ENCODE measurements around the gene C1orf232. TPM values are rescaled to one million over a fixed set of nuclear protein-coding genes. Genes with fewer than 3 reads are reported as not detected.

Gene C1orf232
- total RNA-seq, 1 donor from 2014 or later, result not detected

- no peaks in the 10 kb centered on the region for H3K36me3 Mint-ChIP-seq (ENCODE audit: low read depth, unreplicated experiment)
- no peak for TF ChIP-seq CTCF (IDR thresholded peaks at IDR 0.05; ENCODE audit: unreplicated experiment)
- no peak for DNase-seq (ENCODE audit: low spot score)
- H3K4me1 Mint-ChIP-seq (ENCODE audit: unreplicated experiment), result peaks cover 5% of the 10 kb centered on the region
- H3K4me3 Mint-ChIP-seq (ENCODE audit: unreplicated experiment), result peak within 1 kb of the TSS; percentile 89
- H3K27ac Mint-ChIP-seq (ENCODE audit: unreplicated experiment), result no peak within 1 kb of the TSS
- H3K27me3 Mint-ChIP-seq (ENCODE audit: unreplicated experiment), result peaks cover 11% of the 10 kb centered on the region
- H3K9me3 Mint-ChIP-seq (ENCODE audit: unreplicated experiment), result no peaks in the 10 kb centered on the region
Observed at GRCh38 chr1:26171084-26172072, 2.6 kb upstream of the C1orf232 start, which contains the start of gene ZNF593OS. Gene ZNF593OS (minus strand): TSS chr1:26171832. CDS start chr1:26171661, 171 bp downstream.

- H3K4me3 Mint-ChIP-seq (ENCODE audit: unreplicated experiment), result peak overlapping the region; percentile 89
Observed at GRCh38 chr1:26170472-26170821, 1.7 kb upstream of the C1orf232 start.

DNA sequence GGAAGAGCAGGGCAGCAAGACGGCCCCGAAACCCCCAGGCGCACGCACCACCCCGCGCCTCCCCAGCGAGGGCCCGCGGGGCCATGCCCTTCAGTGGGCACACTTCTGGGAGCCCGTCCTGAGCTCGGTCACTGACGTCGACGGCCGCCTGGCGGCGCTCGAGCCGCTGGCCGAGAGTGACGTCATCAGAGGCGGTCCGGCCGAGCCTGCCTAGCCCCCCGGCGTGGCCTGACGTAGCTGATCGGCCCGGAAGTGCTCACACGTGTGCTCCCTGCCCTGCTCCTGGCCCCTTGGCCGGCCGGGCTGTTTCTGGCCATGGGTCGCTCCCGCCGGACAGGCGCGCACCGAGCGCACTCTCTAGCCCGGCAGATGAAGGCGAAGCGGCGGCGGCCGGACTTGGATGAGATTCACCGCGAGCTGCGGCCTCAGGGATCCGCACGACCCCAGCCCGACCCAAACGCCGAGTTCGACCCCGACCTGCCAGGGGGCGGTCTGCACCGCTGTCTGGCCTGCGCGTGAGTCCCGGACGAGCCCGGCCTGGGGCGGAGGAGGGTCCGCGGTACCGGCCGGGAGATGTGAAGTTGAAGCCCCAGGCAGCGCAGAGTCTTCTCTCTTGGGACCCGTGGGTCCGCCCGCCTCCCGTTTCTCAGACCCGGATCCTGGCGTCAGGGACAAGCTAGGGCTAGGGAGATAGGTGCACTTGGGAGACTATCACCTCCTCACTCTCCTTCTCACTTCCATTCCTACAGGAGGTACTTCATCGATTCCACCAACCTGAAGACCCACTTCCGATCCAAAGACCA, 1.1 kb upstream of the C1orf232 start, which contains the start of gene ZNF593:
TSS of gene ZNF593 (plus strand) at position 240 of the 803 bp plus-strand sequence. CDS start at position 316, 76 bp downstream.
- peak within 1 kb of the TSS; percentile 89 for H3K4me3 Mint-ChIP-seq (ENCODE audit: unreplicated experiment)
- H3K9me3 Mint-ChIP-seq (ENCODE audit: unreplicated experiment), result no peaks in the 10 kb centered on the region
- peaks cover 16% of the 10 kb centered on the region for H3K27me3 Mint-ChIP-seq (ENCODE audit: unreplicated experiment)
- DNase-seq (ENCODE audit: low spot score), result peak; percentile 95
- peak; percentile 95 for TF ChIP-seq CTCF (IDR thresholded peaks at IDR 0.05; ENCODE audit: unreplicated experiment)
- H3K4me1 Mint-ChIP-seq (ENCODE audit: unreplicated experiment), result peaks cover 16% of the 10 kb centered on the region
- H3K36me3 Mint-ChIP-seq (ENCODE audit: low read depth, unreplicated experiment), result no peaks in the 10 kb centered on the region
- no peak within 1 kb of the TSS for H3K27ac Mint-ChIP-seq (ENCODE audit: unreplicated experiment)

More at GRCh38 chr1:26170472-26170821, 1.7 kb upstream of the C1orf232 start:
- peaks cover 11% of the 10 kb centered on the region for H3K4me1 Mint-ChIP-seq (ENCODE audit: unreplicated experiment)
- no peaks in the 10 kb centered on the region for H3K36me3 Mint-ChIP-seq (ENCODE audit: low read depth, unreplicated experiment)
- H3K27me3 Mint-ChIP-seq (ENCODE audit: unreplicated experiment), result peaks cover 14% of the 10 kb centered on the region
- H3K9me3 Mint-ChIP-seq (ENCODE audit: unreplicated experiment), result no peaks in the 10 kb centered on the region
- H3K27ac Mint-ChIP-seq (ENCODE audit: unreplicated experiment), result no peak overlapping the region
- DNase-seq (ENCODE audit: low spot score), result no peak
- no peak for TF ChIP-seq CTCF (IDR thresholded peaks at IDR 0.05; ENCODE audit: unreplicated experiment)

- no peak for DNase-seq (ENCODE audit: low spot score)
- no peak for TF ChIP-seq CTCF (IDR thresholded peaks at IDR 0.05; ENCODE audit: unreplicated experiment)
- no peaks in the 10 kb centered on the region for H3K9me3 Mint-ChIP-seq (ENCODE audit: unreplicated experiment)
- peaks cover 17% of the 10 kb centered on the region for H3K27me3 Mint-ChIP-seq (ENCODE audit: unreplicated experiment)
- peak overlapping the region; percentile 85 for H3K4me3 Mint-ChIP-seq (ENCODE audit: unreplicated experiment)
- H3K27ac Mint-ChIP-seq (ENCODE audit: unreplicated experiment), result no peak overlapping the region
- no peaks in the 10 kb centered on the region for H3K36me3 Mint-ChIP-seq (ENCODE audit: low read depth, unreplicated experiment)
- H3K4me1 Mint-ChIP-seq (ENCODE audit: unreplicated experiment), result peaks cover 22% of the 10 kb centered on the region
Observed at GRCh38 chr1:26169198-26169554, 413 bp upstream of the C1orf232 start.
